ENCODE results near the gene FERMT2.
"Not testable (repeated sequence)": the region's sequence is repeated elsewhere in the genome, so short reads cannot be mapped to it uniquely, and the experiment has no call there.

Gene FERMT2

DNA sequence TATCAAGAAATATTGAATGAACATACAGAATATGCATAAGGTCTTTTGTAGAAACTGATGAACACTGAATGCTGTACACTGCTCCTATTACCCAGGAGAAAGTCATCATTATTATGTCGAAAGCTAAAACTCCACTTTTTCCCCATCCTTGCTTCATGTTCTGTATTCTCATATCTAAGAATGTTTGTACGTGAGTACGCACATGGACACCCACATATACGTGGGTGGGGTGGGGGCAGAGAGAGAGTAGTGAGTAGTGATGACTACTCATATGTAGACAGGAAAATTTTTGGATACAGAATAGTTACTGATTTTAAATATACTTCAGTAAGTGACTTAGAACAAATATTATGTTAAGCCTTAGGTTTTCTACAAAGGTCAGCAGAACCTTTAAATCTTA is 75.1 kb downstream of the FERMT2 start:
- H3K27ac ChIP-seq = no peak overlapping the region
- TF ChIP-seq ZFX (IDR thresholded peaks at IDR 0.05) = no peak
- TF ChIP-seq, protein P1, sequence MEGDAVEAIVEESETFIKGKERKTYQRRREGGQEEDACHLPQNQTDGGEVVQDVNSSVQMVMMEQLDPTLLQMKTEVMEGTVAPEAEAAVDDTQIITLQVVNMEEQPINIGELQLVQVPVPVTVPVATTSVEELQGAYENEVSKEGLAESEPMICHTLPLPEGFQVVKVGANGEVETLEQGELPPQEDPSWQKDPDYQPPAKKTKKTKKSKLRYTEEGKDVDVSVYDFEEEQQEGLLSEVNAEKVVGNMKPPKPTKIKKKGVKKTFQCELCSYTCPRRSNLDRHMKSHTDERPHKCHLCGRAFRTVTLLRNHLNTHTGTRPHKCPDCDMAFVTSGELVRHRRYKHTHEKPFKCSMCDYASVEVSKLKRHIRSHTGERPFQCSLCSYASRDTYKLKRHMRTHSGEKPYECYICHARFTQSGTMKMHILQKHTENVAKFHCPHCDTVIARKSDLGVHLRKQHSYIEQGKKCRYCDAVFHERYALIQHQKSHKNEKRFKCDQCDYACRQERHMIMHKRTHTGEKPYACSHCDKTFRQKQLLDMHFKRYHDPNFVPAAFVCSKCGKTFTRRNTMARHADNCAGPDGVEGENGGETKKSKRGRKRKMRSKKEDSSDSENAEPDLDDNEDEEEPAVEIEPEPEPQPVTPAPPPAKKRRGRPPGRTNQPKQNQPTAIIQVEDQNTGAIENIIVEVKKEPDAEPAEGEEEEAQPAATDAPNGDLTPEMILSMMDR (conservative IDR thresholded peaks at IDR 0.05) = no peak

DNA sequence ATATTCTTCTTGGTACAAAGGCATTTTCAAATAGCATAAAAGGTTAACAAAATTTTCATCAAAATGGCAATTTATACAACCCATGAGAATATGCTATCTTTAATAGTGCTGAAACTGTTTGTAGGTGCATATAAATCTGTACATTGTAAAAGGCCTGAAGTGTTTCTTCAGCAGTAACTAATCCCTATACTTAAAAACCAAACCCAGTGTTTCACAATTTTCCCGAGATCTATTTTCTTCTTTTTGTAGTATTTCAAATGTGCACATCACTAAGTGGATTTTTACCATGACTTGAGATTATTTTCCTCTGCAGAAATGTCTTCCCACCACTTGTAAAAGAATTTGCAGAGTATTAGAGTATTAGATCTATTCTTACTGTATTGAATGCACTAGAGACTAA is 76.5 kb downstream of the FERMT2 start:
- H3K27ac ChIP-seq = no peak overlapping the region
- TF ChIP-seq ZFX (IDR thresholded peaks at IDR 0.05) = no peak
- TF ChIP-seq, protein P1 (conservative IDR thresholded peaks at IDR 0.05) = no peak

DNA sequence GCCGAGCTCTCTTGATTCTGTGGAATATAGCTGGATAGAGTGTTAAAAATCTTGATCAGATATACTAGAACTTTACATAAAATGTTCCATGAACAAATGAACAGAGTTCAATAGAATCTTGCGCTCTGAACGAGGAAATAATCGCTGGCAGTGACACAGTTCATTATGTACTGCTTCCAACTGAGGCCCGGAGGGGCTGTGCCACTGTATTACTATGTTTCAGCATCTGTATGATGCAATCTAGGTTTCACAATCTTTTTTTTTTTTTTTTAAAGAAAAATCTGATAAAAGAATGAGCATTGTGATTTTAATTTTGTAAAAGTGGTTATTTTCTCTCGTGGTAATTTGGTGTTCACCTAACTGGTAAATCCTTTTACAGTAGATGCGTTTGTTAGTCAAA is 77.2 kb downstream of the FERMT2 start:
- TF ChIP-seq, protein P1 (conservative IDR thresholded peaks at IDR 0.05) = no peak
- no peak for TF ChIP-seq ZFX (IDR thresholded peaks at IDR 0.05)
- no peak overlapping the region for H3K27ac ChIP-seq

DNA sequence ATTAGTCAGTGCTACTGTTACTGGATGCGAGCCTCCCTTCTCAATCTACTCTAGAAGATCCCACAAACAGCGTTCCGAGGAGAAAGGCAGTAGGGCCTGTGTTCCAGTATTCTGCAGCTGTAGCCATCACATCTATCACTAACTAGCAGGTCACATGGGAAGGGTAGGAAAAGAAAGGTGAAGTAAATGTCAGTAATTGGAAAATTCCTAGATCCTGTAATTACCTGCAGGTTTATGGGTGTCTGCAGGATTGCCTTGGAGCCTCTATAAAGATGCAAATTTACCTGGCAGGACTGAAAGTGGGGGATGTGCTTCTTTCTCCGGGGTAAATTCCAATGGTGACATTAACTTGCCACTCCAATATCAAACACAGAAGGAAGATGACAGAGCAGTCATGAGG is 77.8 kb downstream of the FERMT2 start:
- H3K27ac ChIP-seq = no peak overlapping the region
- TF ChIP-seq, protein P1 (conservative IDR thresholded peaks at IDR 0.05) = no peak
- no peak for TF ChIP-seq ZFX (IDR thresholded peaks at IDR 0.05)

DNA sequence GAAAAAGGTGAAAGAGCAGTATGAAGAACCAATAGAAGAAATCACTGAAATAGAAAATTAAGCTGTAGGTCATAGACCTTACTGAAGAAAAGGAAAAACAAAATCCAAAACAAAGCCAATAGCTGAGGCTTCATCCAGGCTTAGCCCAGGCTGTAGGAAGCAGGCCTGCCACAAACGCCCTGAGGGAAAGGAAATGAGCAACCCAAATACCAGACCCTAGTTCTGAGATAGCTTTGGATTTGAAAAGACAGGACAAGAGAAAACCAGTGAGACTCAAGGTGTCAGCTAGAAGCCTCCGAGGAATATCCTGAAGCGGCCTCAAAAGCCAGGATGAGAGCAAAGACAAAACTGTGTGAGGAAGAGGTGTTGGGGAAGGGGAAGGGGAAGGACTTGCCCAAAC is 79.2 kb downstream of the FERMT2 start:
- TF ChIP-seq, protein P1 (conservative IDR thresholded peaks at IDR 0.05) = no peak
- TF ChIP-seq ZFX (IDR thresholded peaks at IDR 0.05) = no peak

DNA sequence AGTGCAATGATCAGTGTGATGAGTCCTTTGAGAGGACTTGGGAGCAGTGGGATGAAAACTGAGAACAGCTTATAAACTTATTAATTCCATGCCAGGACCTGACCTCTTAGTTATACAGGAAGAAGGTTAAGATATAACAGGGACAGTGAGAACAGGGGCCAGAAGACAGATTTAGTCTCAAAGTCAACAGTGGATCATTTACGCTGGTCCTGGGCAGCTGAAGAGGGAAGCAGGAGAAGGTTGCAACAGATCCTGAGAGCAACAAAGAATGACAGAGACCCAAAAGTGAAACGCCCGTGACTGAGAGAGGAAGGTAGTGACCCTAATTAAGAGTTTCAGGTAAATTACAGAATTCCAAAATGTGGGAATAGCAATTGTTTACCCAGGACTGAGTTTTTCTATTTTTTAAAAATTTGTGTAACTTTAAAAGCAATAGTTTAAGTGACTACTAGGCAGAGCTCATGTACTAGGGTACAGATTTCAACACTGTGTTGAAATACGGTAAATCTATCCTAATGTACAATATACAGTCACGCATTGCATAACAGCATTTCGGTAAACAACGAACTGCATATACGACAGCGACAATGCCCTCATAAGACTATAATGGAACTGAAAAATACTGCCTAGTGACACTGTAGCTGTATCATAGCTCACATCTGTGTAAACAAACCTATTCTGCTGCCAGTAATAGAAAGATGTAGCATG is 81.8 kb downstream of the FERMT2 start:
- H3K27ac ChIP-seq = no peak overlapping the region
- TF ChIP-seq ZFX (IDR thresholded peaks at IDR 0.05) = no peak
- TF ChIP-seq, protein P1 (conservative IDR thresholded peaks at IDR 0.05) = no peak

More for the DNA sequence above, 79.2 kb downstream of the FERMT2 start:
- H3K27ac ChIP-seq = no peak overlapping the region

DNA sequence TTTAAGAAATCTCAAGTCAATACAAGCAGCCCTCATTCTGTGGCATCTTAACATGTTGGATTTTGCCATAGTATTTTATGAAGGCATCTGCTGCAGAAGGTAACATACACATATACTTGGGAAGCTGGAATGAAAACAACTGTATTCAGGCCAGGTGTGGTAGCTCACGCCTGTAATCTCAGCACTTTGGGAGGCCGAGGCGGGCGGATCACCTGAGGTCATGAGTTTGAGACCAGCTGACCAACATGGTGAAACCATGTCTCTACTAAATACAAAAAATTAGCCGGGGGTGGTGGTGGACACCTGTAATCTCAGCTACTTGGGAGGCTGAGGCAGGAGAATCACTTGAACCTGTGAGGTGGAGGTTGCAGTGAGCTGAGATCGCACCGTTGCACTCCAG is 86.0 kb downstream of the FERMT2 start:
- not testable (repeated sequence) for H3K27ac ChIP-seq

DNA sequence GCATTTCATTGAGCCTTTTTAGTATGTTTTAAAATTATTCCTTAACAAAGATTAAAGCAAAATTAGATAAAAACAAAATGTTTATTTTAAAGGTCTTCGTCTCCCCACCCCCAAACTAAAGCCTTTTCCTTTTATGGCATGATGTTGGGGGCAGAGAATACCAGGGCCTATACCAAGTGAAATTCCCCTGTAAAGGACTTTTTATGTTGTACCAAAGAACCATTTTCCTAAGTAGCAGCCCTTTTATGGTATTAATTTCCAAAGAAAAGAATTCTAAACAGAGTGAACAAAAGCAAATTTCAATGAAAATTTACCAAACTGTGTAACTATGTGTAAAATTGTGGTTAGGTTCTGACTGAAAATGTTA is 87.5 kb downstream of the FERMT2 start:
- no peak overlapping the region for H3K27ac ChIP-seq
- TF ChIP-seq, protein P1 (conservative IDR thresholded peaks at IDR 0.05) = no peak
- no peak for TF ChIP-seq ZFX (IDR thresholded peaks at IDR 0.05)

All from C4-2B (cell line).